HG03520 (cell line): ENCODE data around the gene PPP1R37.

ENCODE experiments used
- ATAC-seq: cut with Tn5 transposase; IDR thresholded peaks from one replicate; pipeline ENCODE4 v1.9.1; 2021; ENCODE audit warnings: mild to moderate bottlenecking, moderate library complexity; ENCODE audit not compliant: unreplicated experiment

PPP1R37 gene

GRCh38 chr19:45164577-45165335 is 71.8 kb downstream of the PPP1R37 start:
- no peak for ATAC-seq

GRCh38 chr19:45166723-45167252 is 73.8 kb downstream of the PPP1R37 start:
- no peak for ATAC-seq

- ATAC-seq = no peak
Measured at GRCh38 chr19:45168767-45169351, 75.9 kb downstream of the PPP1R37 start.

DNA sequence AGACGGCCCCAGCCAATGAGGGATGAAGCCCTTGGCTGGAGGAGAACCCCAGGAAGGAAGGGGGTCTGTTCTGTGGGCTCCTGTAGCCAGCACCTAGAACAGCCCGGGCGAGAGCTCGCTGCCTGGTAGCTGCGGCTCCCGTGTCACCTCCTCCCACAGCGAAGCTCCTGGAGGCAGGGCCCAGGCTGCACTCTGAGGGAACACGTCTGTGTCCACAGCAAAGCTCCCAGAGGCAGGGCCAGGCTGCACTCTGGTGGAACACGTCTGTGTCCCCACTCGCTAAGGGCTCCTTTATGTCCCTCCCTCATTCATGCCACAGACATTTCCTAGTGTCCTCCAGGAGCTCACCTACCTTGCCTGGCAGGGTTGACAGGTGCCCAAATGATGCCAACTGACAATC is 76.6 kb downstream of the PPP1R37 start:
- ATAC-seq = no peak

DNA sequence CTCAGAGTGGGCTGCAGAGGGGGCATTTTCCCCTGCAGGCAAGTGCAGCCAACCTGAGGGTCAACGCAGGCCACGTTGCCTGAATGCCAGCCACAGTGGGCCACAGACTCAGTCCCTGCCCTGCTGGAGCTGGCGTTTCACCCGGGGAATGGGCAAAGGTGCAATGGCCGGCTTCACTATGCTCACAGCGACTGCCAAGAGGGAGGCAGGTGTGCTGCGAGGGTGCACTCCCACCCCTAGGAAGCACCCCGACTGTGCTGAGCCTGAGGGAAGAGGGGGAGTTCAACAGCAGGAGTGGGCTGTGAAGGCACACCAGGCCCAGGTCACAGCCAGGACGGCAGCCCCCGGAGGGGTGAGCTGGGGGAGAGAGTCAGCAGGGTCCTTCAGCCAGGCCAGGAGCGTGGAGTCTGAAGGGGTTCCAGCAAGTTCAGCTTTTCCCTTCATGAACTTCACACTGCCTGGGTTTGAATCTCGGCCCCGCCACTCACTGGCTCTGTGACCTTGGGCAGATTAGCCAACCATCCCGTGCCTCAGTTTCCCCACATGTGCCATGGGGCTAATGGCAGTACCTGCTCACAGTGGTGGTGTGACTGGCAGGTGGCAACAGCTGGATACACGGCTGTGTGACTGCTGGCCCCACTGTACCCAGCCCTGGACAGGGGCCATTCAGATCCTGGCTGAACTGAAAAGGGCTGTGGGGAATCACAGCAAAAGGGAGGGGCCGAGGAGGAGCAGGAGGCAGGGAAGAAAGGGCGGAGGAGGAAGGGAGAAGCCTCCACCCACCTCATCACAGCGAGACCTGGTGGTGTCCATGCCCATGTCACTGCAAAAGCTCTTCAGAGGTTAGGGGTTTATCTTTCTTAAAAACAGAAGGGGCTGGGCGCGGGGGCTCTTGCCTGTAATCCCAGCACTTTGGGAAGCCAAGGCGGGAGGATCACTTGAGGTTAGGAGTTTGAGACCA is 77.4 kb downstream of the PPP1R37 start:
- no peak for ATAC-seq

- ATAC-seq = no peak
Measured at GRCh38 chr19:45171211-45171623, 78.2 kb downstream of the PPP1R37 start.

GRCh38 chr19:45172173-45172572 is 79.2 kb downstream of the PPP1R37 start:
- ATAC-seq = no peak

GRCh38 chr19:45172611-45173208 is 79.7 kb downstream of the PPP1R37 start:
- no peak for ATAC-seq

DNA sequence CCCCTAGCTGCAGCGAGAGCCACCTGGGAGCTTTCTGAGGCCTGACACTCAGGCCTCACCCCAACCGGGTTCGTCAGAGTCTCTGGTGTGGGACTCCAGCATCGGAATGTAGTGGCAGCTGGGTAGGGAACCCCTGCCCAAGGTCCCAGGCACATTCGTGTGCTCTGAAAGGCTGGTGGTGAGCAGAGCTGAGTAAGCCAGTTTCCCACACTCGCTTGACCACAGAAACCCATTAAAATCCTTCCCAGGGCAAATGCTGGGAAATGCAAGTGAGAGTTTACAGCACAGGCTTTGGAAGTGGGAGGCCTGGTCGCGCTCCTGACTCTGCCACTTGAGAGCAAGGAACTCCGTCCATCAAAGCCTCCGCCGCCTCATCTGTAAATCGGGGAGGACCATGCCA is 80.8 kb downstream of the PPP1R37 start:
- ATAC-seq = no peak

DNA sequence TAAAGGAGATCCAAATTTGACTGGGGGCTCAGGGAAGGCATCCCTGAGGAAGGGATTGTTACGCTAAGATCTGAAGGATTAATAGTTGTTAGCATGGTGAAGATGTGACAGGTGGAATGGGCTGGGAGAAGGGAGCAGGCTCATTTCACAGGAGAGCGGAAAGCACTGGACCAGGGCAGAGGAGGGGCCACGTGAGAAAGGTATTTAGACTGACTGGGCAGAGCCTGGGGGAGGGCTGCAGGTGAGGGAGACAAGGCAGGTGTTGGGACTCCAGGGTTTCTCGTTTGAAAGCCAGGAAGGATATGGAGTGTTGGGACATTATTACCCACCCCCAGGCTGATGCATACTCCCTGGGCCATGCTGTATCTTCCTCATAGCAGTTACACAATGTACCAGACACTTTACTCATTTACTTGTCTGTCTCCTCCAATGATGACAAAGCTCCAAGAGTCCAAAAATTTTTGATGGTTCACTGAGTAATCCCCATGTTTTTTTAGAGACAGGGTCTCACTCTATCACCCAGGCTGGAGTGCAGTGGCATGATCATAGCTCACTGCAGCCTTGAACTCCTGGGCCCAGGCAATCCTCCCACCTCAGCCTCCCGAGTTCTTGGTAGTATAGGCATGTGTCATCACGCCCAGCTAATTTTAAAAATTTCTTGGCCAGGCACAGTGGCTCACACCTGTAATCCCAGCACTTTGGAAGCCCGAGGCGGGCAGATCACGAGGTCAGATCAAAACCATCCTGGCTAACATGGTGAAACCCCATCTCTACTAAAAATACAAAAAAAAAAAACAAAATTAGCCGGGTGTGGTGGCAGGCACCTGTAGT is 82.8 kb downstream of the PPP1R37 start:
- ATAC-seq = no peak

DNA sequence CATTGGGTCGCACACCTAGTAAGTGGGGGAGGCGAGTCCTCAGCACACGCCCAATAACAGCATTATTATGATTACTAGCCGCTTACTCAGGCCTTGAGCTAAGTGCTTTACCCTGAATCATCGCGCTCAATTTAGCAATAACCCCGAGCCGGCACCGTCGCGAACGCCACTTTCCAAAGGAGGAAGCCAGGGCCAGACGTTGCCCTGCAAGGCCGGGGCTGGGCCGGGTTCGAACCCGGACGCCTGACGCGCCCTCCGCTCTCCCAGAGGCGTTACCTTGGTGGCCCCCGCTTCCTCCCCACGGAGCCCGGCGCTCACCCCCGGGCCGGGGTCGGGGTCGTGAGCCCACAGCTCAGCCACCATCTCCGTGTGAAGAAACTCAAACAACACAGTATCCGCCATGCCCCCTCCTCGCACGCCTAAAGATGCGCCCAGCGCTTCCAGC is 84.9 kb downstream of the PPP1R37 start, which contains the start of gene TRAPPC6A:
Gene TRAPPC6A (minus strand): TSS at position 421 of the 445 bp plus-strand sequence. CDS start 19 bp downstream, at position 402.
- ATAC-seq = peak; percentile 4

DNA sequence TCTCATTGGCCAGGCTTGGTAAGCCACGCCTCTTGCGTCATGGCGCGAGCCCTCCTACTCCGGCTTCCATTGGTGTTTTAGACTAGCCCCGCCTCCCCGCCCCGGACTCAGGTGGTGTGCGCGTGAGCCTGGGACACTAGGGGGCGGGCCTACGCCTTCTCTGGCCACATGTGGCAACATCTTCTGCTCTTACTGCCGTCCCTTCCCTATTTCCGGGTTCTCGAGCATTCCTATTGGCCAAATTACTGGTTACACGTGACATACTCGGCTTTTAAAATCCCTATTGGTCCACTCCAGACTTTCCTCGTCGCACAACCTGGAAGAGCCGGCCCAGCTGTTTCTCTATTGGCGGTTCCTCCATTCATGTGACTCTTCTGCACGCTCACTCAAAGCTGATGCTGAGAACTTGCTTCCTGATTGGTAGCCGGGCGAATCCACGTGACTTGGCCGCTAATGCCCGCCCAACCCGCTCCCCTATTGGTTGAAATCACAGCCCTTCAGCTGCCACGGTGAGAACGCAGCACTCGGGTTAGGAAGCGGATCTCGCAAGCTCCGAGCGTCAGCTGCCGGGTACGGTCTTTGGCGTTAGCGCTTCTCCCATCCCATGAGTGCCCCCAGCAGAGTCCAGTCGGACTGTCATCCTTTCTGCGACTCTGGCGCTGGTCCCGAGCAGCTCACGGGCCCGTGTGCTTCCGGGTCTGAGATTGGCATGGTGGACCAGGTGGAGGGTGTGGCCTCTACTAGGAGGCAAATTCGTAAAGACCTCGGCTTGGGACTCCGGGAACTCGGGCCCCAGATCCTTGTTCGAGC is 85.5 kb downstream of the PPP1R37 start, which contains the start of gene BLOC1S3:
Gene BLOC1S3 (plus strand): TSS at position 523 of the 810 bp plus-strand sequence. CDS start 513 bp downstream, outside the sequence.
- peak; percentile 64 for ATAC-seq

DNA sequence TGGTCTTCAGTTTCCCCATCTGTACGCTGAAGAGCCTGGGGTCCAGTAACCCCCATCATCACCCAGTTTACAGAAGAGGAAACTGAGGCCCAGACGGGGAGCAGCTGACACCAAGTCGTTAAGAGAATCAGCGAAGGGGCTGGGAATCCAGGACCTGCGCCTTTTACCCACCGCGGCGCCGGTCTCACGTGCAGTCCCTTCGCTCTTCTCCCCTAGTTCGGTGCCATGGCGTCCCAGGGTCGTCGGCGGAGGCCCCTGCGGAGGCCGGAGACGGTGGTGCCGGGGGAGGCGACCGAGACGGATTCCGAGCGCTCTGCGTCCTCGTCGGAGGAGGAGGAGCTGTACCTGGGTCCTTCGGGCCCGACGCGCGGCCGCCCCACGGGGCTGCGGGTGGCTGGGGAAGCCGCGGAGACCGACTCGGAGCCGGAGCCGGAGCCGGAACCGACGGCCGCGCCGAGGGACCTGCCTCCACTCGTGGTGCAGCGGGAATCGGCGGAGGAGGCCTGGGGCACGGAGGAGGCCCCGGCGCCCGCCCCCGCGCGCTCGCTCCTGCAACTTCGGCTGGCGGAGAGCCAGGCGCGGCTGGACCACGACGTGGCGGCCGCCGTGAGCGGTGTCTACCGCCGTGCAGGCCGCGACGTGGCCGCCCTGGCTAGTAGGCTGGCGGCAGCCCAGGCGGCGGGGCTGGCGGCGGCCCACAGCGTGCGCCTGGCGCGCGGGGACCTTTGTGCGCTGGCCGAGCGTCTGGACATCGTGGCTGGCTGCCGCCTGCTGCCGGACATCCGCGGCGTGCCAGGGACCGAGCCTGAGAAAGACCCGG is 86.3 kb downstream of the PPP1R37 start:
- no peak for ATAC-seq

- no peak for ATAC-seq
Measured at GRCh38 chr19:45179892-45180370, 87.0 kb downstream of the PPP1R37 start.

DNA sequence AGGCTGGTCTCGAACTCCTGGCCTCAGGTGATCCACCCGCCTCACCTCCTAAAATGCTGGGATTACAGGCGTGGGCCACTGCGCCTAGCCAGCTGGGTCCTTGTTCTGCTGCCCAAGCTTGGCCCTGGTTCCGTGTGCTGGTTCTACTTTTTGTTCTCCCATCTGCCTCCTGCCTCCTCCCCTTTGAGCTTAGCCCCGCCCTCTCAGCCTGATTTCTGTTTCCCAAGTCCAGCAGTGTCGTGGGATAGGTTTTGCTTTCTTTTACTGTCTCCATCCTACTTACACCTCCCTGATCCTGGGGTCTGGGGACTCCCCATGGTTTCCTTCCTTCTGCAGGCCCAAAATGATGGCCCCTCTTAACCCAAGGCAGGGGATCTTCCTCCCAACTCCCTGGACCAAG is 88.0 kb downstream of the PPP1R37 start:
- ATAC-seq = no peak

GRCh38 chr19:45182758-45183157 is 89.8 kb downstream of the PPP1R37 start:
- no peak for ATAC-seq

- no peak for ATAC-seq
Measured at GRCh38 chr19:45184115-45184514, 91.1 kb downstream of the PPP1R37 start.
